Right cardiac atrium (tissue), 5 donors: ENCODE results near the gene BAK1. TPM values are rescaled to one million over a fixed set of nuclear protein-coding genes. Genes with fewer than 3 reads are reported as not detected.

Experiments used
- polyA plus RNA-seq: library from polyadenylated mRNA; stranded (reverse); fragments of 200-250 nt; gene quantifications from one replicate; pipeline ENCODE4 v1.2.3, GENCODE V29; 2013
- total RNA-seq, 4 donors: library from RNA; stranded (reverse); fragmentation: NEBNext Ultra II Directional; extraction: Animal tissue kit (Norgen Biotek cat#: 25700); gene quantifications; one replicate each; pipeline ENCODE4 v1.2.1, GENCODE V29; 2021
- donor health status: healthy with polysubstance abuse.
- donor health status: DM: no; HTN: yes; CAD: no.
- donor health status: DM: no; HTN: no; CAD: no.
- donor health status: DM: no; HTN: yes; CAD: no; lungs with severe emphysema.
- donor health status: DM: yes; HTN: yes; CAD: no.

The BAK1 gene
- total and polyA plus RNA-seq, 5 donors: 14.6 to 17.8 (median 17.1) TPM

Other genes starting within 250 kb of the BAK1 start
- 1 to 10 TPM in 2 of 4 donors, under 1 TPM in 1, not detected in 1; 0.62 to 1.2 (median 1.1) TPM for gene KIFC1, start 188.5 kb downstream of the BAK1 start, total RNA-seq
- gene KIFC1, start 188.5 kb downstream of the BAK1 start, polyA plus RNA-seq: 0.16 TPM
- 10 to 100 TPM; 55.5 to 70.6 (median 65.4) TPM for gene PHF1, start 169.3 kb downstream of the BAK1 start, total RNA-seq
- gene PHF1, start 169.3 kb downstream of the BAK1 start, polyA plus RNA-seq: 76.4 TPM
- gene CUTA, start 162.2 kb downstream of the BAK1 start, total RNA-seq: 100 to 1,000 TPM; 128 to 177 (median 133) TPM
- 170 TPM for gene CUTA, start 162.2 kb downstream of the BAK1 start, polyA plus RNA-seq
- gene SYNGAP1, start 160.2 kb downstream of the BAK1 start, total RNA-seq: 10 to 100 TPM in 1 of 4 donors, 1 to 10 TPM in 3; 8.6 to 13.2 (median 9.0) TPM
- gene SYNGAP1, start 160.2 kb downstream of the BAK1 start, polyA plus RNA-seq: 8.0 TPM
- gene ZBTB9, start 125.7 kb downstream of the BAK1 start, total RNA-seq: 1 to 10 TPM; 3.9 to 4.9 (median 4.3) TPM
- 2.8 TPM for gene ZBTB9, start 125.7 kb downstream of the BAK1 start, polyA plus RNA-seq
- 1 to 10 TPM; 4.7 to 9.1 (median 6.5) TPM for gene ITPR3, start 41.0 kb upstream of the BAK1 start, total RNA-seq
- 5.7 TPM for gene ITPR3, start 41.0 kb upstream of the BAK1 start, polyA plus RNA-seq
- 100 to 1,000 TPM; 188 to 264 (median 233) TPM for gene UQCC2, start 131.4 kb upstream of the BAK1 start, total RNA-seq
- gene UQCC2, start 131.4 kb upstream of the BAK1 start, polyA plus RNA-seq: 376 TPM
- 10 to 100 TPM in 3 of 4 donors, 1 to 10 TPM in 1; 10.0 to 44.4 (median 27.1) TPM for gene IP6K3, start 166.6 kb upstream of the BAK1 start, total RNA-seq
- 14.4 TPM for gene IP6K3, start 166.6 kb upstream of the BAK1 start, polyA plus RNA-seq
- gene LEMD2, start 208.9 kb upstream of the BAK1 start, total RNA-seq: 10 to 100 TPM; 29.5 to 34.6 (median 32.9) TPM
- gene LEMD2, start 208.9 kb upstream of the BAK1 start, polyA plus RNA-seq: 33.2 TPM
- gene MLN, start 223.7 kb upstream of the BAK1 start, total RNA-seq: not detected
- gene MLN, start 223.7 kb upstream of the BAK1 start, polyA plus RNA-seq: not detected